H7 (cell line): ENCODE measurements around the gene ERI3. TPM values are rescaled to one million over a fixed set of nuclear protein-coding genes. Genes with fewer than 3 reads are reported as not detected.

Source experiments
- DNase-seq: peaks from one replicate; pipeline ENCODE4 v3.0.0; 2012
- H3K27me3 ChIP-seq: 2 replicates; pipeline ENCODE4 v1.6.0; 2011; ENCODE audit warnings: mild to moderate bottlenecking, low read length; ENCODE audit not compliant: control insufficient read depth, insufficient read depth
- H3K36me3 ChIP-seq: replicated peaks from 2 replicates; pipeline ENCODE4 v1.5.1; 2011; ENCODE audit warnings: low read length; ENCODE audit not compliant: control insufficient read depth, insufficient read depth
- H3K4me3 ChIP-seq: 2 replicates; pipeline ENCODE4 v1.5.1; 2011; ENCODE audit warnings: low read depth, mild to moderate bottlenecking, control low read depth, low read length, moderate library complexity; ENCODE audit not compliant: insufficient read depth
- total RNA-seq: library from RNA; depleted of rRNA; stranded (reverse); fragments of >200 nt; shearing (Covaris generic); gene quantifications from 2 replicates; pipeline ENCODE4 v1.2.3, GENCODE V29; 2014

Gene ERI3
- total RNA-seq, 1 experiment from 2014 or later: 141 TPM

GRCh38 chr1:44315521-44315920, 39.5 kb downstream of the ERI3 start:
- no peak for DNase-seq
- Histone ChIP-seq H3K36me3 (peaks cover 9% of the 10 kb centered on the region), H3K4me3 (no peak overlapping the region), H3K27me3 (no peaks in the 10 kb centered on the region)

- no peak overlapping the region for H3K4me3 ChIP-seq
- H3K27me3 ChIP-seq: no peaks in the 10 kb centered on the region
- peak; percentile 73 for DNase-seq
- H3K36me3 ChIP-seq: peaks cover 7% of the 10 kb centered on the region
Measured at GRCh38 chr1:44314452-44314851, 40.6 kb downstream of the ERI3 start.

DNA sequence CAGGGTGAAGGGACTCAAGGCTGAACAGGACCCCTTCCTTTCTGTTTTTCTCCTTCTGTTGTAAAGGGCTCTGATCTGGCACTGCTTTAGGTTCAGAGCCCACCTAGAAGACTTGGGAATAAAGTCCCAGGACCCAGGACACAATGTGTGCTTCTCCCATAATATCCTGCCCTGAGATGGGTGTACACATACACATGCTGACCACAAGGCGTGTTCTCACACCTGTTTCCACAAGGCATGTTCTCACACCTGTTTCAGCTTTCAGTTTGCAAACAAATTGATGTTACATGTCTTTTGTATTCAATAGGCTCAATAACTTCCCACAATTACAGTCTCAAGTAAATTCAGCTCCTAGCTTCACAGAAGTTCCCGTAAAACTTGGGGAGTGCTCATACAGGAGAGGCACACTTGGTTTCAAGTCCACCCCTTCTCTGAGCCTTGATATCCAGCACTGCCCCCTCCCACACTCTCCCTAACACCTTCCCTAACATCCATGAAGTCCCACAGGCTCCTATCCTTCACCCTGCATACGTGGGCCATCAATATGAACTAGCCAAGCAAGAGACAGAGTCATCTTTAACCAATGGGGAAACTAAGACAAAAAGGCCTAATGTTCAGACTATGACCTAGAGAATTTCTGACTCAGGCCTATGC, 41.7 kb downstream of the ERI3 start:
- no peak for DNase-seq
- peaks cover 6% of the 10 kb centered on the region for H3K36me3 ChIP-seq
- no peaks in the 10 kb centered on the region for H3K27me3 ChIP-seq
- H3K4me3 ChIP-seq: no peak overlapping the region

- no peak for DNase-seq
- H3K27me3 ChIP-seq: no peaks in the 10 kb centered on the region
- no peak overlapping the region for H3K4me3 ChIP-seq
- peaks cover 7% of the 10 kb centered on the region for H3K36me3 ChIP-seq
Measured at GRCh38 chr1:44312399-44313196, 42.5 kb downstream of the ERI3 start.

GRCh38 chr1:44310006-44310405, 45.1 kb downstream of the ERI3 start:
- no peak overlapping the region for H3K4me3 ChIP-seq
- DNase-seq: no peak
- H3K27me3 ChIP-seq: no peaks in the 10 kb centered on the region
- H3K36me3 ChIP-seq: peaks cover 13% of the 10 kb centered on the region

GRCh38 chr1:44305962-44306422, 49.1 kb downstream of the ERI3 start:
- peaks cover 13% of the 10 kb centered on the region for H3K36me3 ChIP-seq
- no peak overlapping the region for H3K4me3 ChIP-seq
- H3K27me3 ChIP-seq: no peaks in the 10 kb centered on the region
- DNase-seq: no peak

DNA sequence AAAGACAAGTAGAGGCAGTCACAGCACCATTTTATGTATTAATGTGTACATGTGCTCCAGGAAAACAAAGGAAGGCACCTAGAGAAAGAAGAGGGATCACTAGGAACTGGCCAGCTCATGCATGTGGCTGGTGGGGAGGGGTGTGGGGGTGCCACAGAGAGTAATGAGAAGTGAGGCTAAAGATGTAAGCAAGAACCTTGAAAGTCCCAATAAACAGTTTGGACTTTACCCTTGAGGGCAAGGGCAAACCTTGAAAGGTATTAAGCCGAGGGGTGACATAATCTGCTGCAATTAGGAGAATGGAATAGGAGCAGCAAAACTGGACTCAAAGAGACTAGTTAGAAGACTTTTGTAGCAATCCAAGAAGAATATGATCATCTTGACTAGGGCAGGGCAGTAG, 51.5 kb downstream of the ERI3 start:
- DNase-seq: no peak
- H3K27me3 ChIP-seq: no peaks in the 10 kb centered on the region
- no peak overlapping the region for H3K4me3 ChIP-seq
- H3K36me3 ChIP-seq: peaks cover 13% of the 10 kb centered on the region

- DNase-seq: no peak
- H3K36me3 ChIP-seq: peaks cover 14% of the 10 kb centered on the region
- no peaks in the 10 kb centered on the region for H3K27me3 ChIP-seq
- H3K4me3 ChIP-seq: no peak overlapping the region
Measured at GRCh38 chr1:44302541-44302940, 52.5 kb downstream of the ERI3 start.

DNA sequence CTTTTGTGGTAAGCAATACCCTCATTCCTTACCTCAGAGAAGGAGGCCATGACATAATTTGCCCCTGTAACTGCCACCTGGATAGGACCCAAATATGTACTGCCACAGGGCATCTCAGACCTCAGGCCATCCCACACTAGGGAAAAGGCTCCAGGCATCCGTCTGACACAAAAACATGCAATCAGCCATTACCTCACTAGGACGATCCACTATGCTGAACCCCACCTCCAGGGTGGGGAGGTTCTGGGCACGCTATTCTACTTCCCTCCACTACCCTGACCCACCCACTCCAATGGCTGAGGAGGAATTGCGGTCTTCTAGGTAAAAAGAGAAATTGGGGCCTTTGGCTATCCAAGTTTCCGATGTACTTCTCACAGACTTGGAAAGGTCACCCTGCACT, 53.6 kb downstream of the ERI3 start:
- Histone ChIP-seq H3K36me3 (peaks cover 13% of the 10 kb centered on the region), H3K27me3 (no peaks in the 10 kb centered on the region), H3K4me3 (no peak overlapping the region)
- no peak for DNase-seq

GRCh38 chr1:44300852-44301251, 54.2 kb downstream of the ERI3 start:
- Histone ChIP-seq H3K36me3 (peaks cover 14% of the 10 kb centered on the region), H3K4me3 (no peak overlapping the region), H3K27me3 (no peaks in the 10 kb centered on the region)
- no peak for DNase-seq

GRCh38 chr1:44297695-44298400, 57.2 kb downstream of the ERI3 start:
- Histone ChIP-seq H3K4me3 (no peak overlapping the region), H3K27me3 (no peaks in the 10 kb centered on the region), H3K36me3 (peaks cover 19% of the 10 kb centered on the region)
- no peak for DNase-seq

GRCh38 chr1:44296806-44297205, 58.3 kb downstream of the ERI3 start:
- H3K4me3 ChIP-seq: no peak overlapping the region
- DNase-seq: no peak
- H3K27me3 ChIP-seq: no peaks in the 10 kb centered on the region
- H3K36me3 ChIP-seq: peaks cover 19% of the 10 kb centered on the region

DNA sequence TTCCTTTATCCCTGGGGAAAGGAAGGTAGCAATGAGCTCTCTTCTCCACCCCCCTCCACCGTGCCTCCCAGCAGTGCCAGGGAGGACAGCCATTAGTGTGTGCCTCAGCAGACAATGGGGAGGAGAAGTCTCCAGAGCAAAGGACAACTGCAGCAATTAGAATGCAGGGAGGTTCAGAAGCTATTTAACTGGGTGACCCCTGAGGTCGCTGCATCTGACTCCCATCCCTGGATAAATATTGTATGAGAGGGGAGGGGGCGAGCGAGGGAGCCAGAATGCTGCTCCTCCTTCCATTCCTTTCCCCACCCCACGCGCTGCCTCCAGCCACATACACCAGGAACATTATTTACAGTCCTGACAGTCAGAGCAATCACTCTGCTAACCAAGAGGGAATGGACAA, 59.0 kb downstream of the ERI3 start:
- no peak for DNase-seq
- Histone ChIP-seq H3K27me3 (no peaks in the 10 kb centered on the region), H3K4me3 (no peak overlapping the region), H3K36me3 (peaks cover 18% of the 10 kb centered on the region)

GRCh38 chr1:44294588-44295007, 60.5 kb downstream of the ERI3 start:
- H3K36me3 ChIP-seq: peaks cover 21% of the 10 kb centered on the region
- no peaks in the 10 kb centered on the region for H3K27me3 ChIP-seq
- no peak overlapping the region for H3K4me3 ChIP-seq
- peak; percentile 86 for DNase-seq
